Measurements from ENCODE around the gene ZNF467.

ZNF467 gene

DNA sequence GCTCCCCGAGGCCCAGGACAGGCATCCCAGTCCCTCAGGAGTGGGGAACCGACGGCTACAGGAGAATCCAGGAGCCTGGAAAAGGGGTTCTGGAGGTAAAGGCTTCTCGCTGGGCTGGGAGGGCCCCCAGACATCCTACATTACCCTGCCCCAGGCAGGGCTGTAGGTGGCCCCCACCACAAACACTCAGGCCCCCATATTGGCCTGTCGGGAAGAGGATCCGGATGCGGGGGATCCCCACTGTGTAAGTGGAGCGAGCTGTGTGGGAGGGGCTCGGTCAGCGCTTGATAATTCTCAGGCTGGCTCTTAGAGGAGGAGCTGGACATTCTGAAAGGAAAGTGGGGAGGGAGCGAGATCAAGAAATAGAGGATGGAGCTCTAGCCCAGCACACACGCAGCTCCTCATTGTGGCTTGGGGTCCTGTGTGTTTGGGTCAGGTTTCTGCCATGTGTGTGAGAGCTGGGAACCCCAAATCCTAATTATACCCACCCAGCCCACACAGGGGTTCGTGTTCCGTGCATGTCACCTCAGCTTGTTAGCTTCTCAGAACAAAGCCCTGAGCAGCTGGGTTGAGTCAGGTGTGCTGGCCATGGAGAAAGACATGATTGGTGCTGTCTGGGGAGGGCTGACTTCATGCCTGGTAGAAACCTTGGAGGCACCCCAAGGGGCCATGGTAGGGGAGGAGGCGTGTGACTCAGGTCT is 49.4 kb downstream of the ZNF467 start:
- Histone ChIP-seq H4K20me1 (ENCODE audit: insufficient read depth) (no peaks in the 10 kb centered on the region), H3K27me3 (ENCODE audit: insufficient read depth, low read depth) (no peaks in the 10 kb centered on the region), H2AFZ (ENCODE audit: low read depth) (no peak overlapping the region), H3K36me3 (ENCODE audit: insufficient read depth) (no peaks in the 10 kb centered on the region), H3K79me2 (ENCODE audit: insufficient read depth, low read depth) (no peaks in the 10 kb centered on the region), H3K4me1 (ENCODE audit: low read depth, poor library complexity, severe bottlenecking) (no peaks in the 10 kb centered on the region), H3K4me3 (IDR thresholded peaks at IDR 0.05; ENCODE audit: insufficient read depth, low read depth, low read length) (no peak overlapping the region), H3K9ac (no peak overlapping the region), H3K27ac (no peak overlapping the region), H3K4me2 (no peak overlapping the region)
- TF ChIP-seq CTCF (conservative IDR thresholded peaks at IDR 0.05; ENCODE audit: low read depth, low read length) = no peak

DNA sequence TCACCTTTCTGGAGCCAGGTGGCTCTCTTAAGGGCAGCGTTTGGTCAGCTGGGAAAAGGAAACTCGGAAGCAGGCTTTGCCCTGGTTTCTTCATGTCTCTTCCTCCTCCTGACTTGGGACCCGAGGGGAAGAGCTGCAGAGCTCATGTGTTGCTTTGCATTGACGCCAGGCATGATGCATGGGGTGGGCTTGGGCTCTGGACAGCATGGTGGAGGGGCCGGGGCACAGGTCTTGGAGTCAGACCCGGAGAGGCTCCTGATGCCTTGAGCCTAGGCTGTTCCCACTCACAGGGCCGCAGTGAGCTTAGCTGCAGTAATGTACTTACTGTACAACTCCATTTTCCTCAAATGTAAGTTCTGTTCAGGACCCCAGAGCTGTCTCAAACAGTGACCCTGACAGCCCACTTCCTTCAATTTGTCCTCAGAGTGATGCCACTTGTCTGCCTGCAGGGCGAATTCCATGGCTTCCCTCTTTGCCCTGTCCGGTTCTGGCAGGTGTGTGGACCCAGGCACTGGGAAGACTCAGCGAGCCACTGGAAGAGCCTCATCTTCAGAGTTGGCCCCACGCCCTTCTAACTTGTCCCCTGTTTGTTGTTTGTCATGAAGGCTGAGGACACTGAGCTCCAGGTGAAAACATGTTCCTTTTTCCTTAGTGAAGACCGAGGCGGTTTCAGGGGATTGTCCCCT is 50.2 kb downstream of the ZNF467 start:
- Histone ChIP-seq H3K9ac (no peak overlapping the region), H2AFZ (ENCODE audit: low read depth) (no peak overlapping the region), H3K4me1 (ENCODE audit: low read depth, poor library complexity, severe bottlenecking) (no peaks in the 10 kb centered on the region), H3K79me2 (ENCODE audit: insufficient read depth, low read depth) (no peaks in the 10 kb centered on the region), H3K4me3 (IDR thresholded peaks at IDR 0.05; ENCODE audit: insufficient read depth, low read depth, low read length) (no peak overlapping the region), H3K36me3 (ENCODE audit: insufficient read depth) (no peaks in the 10 kb centered on the region), H3K4me2 (no peak overlapping the region), H3K27ac (no peak overlapping the region), H3K27me3 (ENCODE audit: insufficient read depth, low read depth) (no peaks in the 10 kb centered on the region), H4K20me1 (ENCODE audit: insufficient read depth) (no peaks in the 10 kb centered on the region)
- no peak for TF ChIP-seq CTCF (conservative IDR thresholded peaks at IDR 0.05; ENCODE audit: low read depth, low read length)

- H3K27ac ChIP-seq = no peak overlapping the region
- TF ChIP-seq CTCF (conservative IDR thresholded peaks at IDR 0.05; ENCODE audit: low read depth, low read length) = no peak
- no peak overlapping the region for H3K9ac ChIP-seq
Observed at GRCh38 chr7:149722356-149722957, 50.9 kb downstream of the ZNF467 start.

GRCh38 chr7:149721084-149721601 is 52.2 kb downstream of the ZNF467 start:
- H4K20me1 ChIP-seq (ENCODE audit: insufficient read depth) = no peaks in the 10 kb centered on the region
- H3K9ac ChIP-seq = no peak overlapping the region
- H3K4me3 ChIP-seq (IDR thresholded peaks at IDR 0.05; ENCODE audit: insufficient read depth, low read depth, low read length) = no peak overlapping the region
- H3K36me3 ChIP-seq (ENCODE audit: insufficient read depth) = no peaks in the 10 kb centered on the region
- no peak overlapping the region for H2AFZ ChIP-seq (ENCODE audit: low read depth)
- TF ChIP-seq CTCF (conservative IDR thresholded peaks at IDR 0.05; ENCODE audit: low read depth, low read length) = no peak
- no peaks in the 10 kb centered on the region for H3K4me1 ChIP-seq (ENCODE audit: low read depth, poor library complexity, severe bottlenecking)
- no peaks in the 10 kb centered on the region for H3K27me3 ChIP-seq (ENCODE audit: insufficient read depth, low read depth)
- H3K79me2 ChIP-seq (ENCODE audit: insufficient read depth, low read depth) = no peaks in the 10 kb centered on the region
- no peak overlapping the region for H3K4me2 ChIP-seq
- no peak overlapping the region for H3K27ac ChIP-seq

More at GRCh38 chr7:149722356-149722957, 50.9 kb downstream of the ZNF467 start:
- Histone ChIP-seq H4K20me1 (ENCODE audit: insufficient read depth) (no peaks in the 10 kb centered on the region), H3K27me3 (ENCODE audit: insufficient read depth, low read depth) (no peaks in the 10 kb centered on the region), H3K79me2 (ENCODE audit: insufficient read depth, low read depth) (no peaks in the 10 kb centered on the region), H3K4me2 (no peak overlapping the region), H2AFZ (ENCODE audit: low read depth) (no peak overlapping the region), H3K4me3 (IDR thresholded peaks at IDR 0.05; ENCODE audit: insufficient read depth, low read depth, low read length) (no peak overlapping the region), H3K4me1 (ENCODE audit: low read depth, poor library complexity, severe bottlenecking) (no peaks in the 10 kb centered on the region), H3K36me3 (ENCODE audit: insufficient read depth) (no peaks in the 10 kb centered on the region)
